HEK293T (cell line): ENCODE results near the gene CHST11.

Experiments used
- BHLHE40 ChIP-seq: fragments of 450-650 bp; IDR thresholded peaks from 2 replicates; pipeline ENCODE4 v1.6.1; 2016; ENCODE audit warnings: mild to moderate bottlenecking, moderate library complexity, borderline replicate concordance
- ELF4 ChIP-seq: fragments of 450-650 bp; IDR thresholded peaks from 2 replicates; pipeline ENCODE4 v1.6.1; 2017; ENCODE audit warnings: antibody characterized with exemption
- FOXM1 ChIP-seq: fragments of 450-650 bp; IDR thresholded peaks from 2 replicates; pipeline ENCODE4 v1.6.1; 2017; ENCODE audit warnings: mild to moderate bottlenecking, borderline replicate concordance
- HDGF ChIP-seq: fragments of 450-650 bp; IDR thresholded peaks from 2 replicates; pipeline ENCODE4 v1.6.1; 2017; ENCODE audit warnings: antibody characterized with exemption, borderline replicate concordance
- NFRKB ChIP-seq: fragments of 450-650 bp; IDR thresholded peaks from 2 replicates; pipeline ENCODE4 v1.6.1; 2016; ENCODE audit warnings: mild to moderate bottlenecking, moderate library complexity
- SP1 ChIP-seq: fragments of 450-650 bp; IDR thresholded peaks from 2 replicates; pipeline ENCODE4 v1.6.1; 2017

- TF ChIP-seq SP1 (no peak), BHLHE40 (no peak), FOXM1 (no peak), NFRKB (no peak), ELF4 (no peak), HDGF (no peak)
These were observed 6.2 kb downstream of the CHST11 start for GRCh38 chr12:104462931-104463339.
